ENCODE measurements around the gene CEACAM19.

CEACAM19 gene

DNA sequence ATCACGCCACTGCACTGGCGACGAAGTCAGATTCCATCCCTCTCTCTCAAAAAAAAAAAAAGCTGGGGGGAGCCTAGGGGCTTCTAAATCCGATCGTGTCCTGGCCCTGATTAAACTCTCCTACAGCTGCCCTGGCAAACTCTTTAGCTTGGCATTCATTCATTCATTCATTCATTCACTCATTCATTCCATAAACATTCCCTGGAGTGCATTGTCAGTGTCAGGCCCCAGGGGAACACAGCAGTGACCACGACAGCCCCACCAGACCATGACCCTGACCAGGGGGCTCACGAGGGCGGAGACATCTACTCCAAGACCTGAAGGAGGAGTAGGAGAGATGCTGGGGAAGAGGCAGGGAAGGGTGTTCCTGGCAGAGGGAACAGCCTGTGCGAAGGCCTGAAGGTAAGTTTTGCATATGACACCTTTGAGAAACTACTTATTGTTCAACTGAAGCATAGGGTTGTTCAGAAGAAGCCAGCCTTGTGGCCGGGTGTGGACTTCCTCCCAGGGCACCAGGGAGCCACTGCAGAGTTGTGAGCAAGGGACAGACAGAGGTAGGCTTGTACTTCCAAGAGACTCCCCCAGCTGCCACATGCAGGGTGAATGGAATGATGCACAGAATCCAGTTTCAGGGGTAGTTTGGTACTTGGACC is 52.1 kb downstream of the CEACAM19 start:
- DNase-seq (ENCODE audit: low read depth) = no peak

DNA sequence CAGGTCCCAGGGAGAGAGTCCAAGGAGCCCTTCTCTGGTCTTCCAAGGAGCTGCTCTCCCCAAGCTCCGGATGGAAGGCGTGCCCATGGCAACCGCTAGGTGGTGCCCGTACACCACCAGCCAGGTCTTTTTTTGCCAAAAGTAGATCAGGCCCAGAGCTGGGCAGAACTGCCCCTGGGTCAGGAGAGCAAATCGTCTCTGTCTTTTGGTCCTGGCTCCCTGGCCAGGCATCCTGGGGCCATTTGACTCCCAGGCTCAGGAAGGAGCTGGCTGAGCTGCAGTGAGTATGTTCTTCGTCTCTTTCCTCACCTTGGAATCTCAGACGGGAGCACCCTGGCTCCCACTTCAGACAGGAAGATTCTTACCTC is 52.7 kb downstream of the CEACAM19 start:
- DNase-seq (ENCODE audit: low read depth) = no peak

DNA sequence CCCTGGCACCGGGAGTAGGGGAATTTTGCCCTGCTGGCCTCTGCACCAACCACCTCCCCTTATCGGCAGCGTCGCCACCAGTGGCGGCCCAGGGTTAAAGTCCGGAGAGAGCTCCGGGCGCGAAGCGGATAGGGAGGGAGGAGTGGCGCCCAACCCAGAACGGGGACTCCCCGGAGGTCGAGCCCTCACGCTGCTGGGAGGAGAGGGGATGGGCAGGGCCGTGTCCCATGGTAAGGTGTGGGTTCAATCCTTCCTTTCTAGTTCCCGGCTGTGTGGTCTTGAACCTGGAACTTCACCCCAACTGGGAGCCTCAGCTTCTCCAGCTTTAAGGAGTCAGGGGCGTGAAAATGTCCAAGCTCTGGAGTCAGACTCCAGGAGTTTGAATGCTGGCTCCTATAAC is 54.0 kb downstream of the CEACAM19 start:
- DNase-seq (ENCODE audit: low read depth) = no peak

- no peak for DNase-seq (ENCODE audit: low read depth)
Measured at GRCh38 chr19:44725684-44726083, 54.4 kb downstream of the CEACAM19 start.

- no peak for DNase-seq (ENCODE audit: low read depth)
Measured at GRCh38 chr19:44726465-44726864, 55.2 kb downstream of the CEACAM19 start.

DNA sequence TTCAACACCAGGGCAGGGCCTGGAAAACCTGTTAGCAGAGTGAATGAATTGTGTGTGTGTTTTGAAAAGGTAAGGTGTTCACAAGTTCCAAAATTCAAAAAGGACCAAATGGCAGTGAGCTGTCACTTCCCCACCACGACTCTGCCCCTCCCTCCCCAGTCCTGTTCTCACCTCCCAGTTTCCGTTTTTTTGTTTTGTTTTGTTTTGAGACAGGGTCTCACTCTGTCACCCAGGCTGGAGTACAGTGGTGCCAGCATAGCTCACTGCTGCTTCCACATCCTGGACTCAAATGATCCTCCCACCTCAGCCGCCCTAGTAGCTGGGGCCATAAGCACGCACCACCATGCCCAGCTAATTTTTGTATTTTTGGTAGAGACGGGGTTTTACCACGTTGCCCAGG is 56.9 kb downstream of the CEACAM19 start:
- DNase-seq (ENCODE audit: low read depth) = no peak

DNA sequence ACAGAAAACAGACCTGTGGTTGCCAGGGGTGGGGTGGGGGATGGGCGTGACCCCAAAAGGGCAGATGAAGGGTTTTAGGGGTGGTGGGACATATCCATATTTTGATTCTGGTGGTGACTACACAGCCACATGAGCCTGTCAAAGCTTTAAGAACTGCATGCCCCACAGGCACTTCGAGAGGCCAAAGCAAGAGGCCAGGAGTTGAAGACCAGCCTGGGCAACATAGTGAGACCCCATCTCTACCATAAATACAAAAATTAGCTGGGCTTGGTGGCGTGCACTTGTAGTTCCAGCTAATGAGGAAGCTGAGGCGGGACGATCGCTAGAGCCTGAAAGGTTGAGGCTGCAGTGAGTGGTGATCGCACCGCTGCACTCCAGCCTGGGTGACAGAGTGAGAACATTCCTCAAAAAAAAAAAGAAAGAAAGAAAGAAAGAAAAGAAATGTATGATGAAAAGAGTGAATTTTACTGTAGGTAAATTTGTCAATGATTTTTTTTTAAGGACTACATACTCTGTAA is 58.3 kb downstream of the CEACAM19 start:
- no peak for DNase-seq (ENCODE audit: low read depth)

GRCh38 chr19:44731081-44731480 is 59.8 kb downstream of the CEACAM19 start:
- DNase-seq (ENCODE audit: low read depth) = no peak

- no peak for DNase-seq (ENCODE audit: low read depth)
Measured at GRCh38 chr19:44731622-44732021, 60.3 kb downstream of the CEACAM19 start.

DNA sequence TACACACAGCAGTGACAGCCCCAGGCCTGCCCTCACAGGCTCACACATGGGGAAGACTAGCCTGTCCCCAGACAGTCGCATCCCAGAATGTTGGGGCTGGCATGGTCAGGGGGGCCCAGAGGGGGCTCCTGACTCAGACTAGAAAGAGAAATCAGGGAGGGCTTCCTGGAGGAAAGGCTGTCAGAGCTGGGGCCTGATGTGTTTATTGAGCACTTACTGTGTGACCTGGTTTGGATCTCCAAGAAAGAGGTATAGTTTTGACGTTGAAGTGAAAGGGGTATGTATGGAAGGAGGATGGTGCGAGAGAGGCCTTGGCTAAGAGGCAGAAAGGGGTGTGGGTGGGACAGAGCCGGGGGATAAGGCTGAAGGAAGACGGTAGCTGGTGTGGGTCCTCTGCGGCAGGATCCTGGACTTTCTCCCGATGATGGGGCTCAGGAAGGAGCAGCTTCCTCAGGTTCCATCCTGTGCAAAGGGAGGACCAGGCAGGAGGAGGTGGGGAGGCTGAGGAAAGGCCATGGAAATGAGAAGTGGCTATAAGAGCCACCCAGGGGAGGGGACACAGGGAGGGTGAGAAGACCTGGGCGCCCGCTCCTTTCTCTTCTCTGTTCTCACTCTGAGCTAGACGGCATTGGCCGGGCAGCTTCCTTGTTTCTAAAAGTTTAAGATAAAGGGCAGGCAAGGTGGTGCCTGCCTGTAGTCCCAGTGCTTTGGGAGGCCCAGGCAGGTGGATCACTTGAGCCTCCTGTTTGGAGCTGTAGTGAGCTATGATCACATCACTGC is 61.1 kb downstream of the CEACAM19 start:
- DNase-seq (ENCODE audit: low read depth) = no peak

All from CMK (cell line).